OCI-LY7 (cell line): ENCODE measurements around the gene CYP20A1.

Experiments used
- CTCF ChIP-seq: fragments of 200-600 bp; sonication (generic); conservative IDR thresholded peaks from 2 replicates; pipeline ENCODE4 v1.5.1; 2014; ENCODE audit warnings: mild to moderate bottlenecking, antibody characterized with exemption, low read length, moderate library complexity, mixed read lengths
- EZH2phosphoT487 ChIP-seq: fragments of 200-600 bp; sonication (generic); IDR thresholded peaks from 2 replicates; pipeline ENCODE4 v1.6.1; 2018; ENCODE audit warnings: low read depth, borderline replicate concordance, mild to moderate bottlenecking, mixed run types, antibody characterized with exemption, low read length, moderate library complexity, mixed read lengths

DNA sequence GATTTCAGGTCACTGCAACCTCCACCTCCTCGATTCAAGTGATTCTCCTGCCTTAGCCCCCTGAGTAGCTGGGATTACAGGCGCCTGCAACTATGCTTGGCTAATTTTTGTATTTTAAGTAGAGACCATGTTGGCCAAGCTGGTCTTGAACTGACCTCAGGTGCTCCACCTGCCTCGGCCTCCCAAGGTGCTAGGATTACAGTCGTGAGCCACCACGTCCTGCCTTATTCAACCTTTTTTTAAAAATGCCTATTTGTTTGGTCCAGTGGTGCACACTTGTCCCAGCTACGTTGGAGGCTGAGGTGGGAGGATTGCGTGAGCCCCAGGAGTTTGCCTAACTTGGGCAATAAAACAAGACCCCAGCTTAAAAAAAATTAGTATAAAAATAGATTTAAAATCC lies 43.3 kb downstream of the CYP20A1 start:
- no peak for TF ChIP-seq CTCF
- TF ChIP-seq EZH2phosphoT487, result no peak
